GM18858 (cell line): ENCODE results near the gene RPL13.

ENCODE experiments used
- ATAC-seq: cut with Tn5 transposase; IDR thresholded peaks from one replicate; pipeline ENCODE4 v1.9.1; 2021; ENCODE audit not compliant: unreplicated experiment

RPL13 gene

DNA sequence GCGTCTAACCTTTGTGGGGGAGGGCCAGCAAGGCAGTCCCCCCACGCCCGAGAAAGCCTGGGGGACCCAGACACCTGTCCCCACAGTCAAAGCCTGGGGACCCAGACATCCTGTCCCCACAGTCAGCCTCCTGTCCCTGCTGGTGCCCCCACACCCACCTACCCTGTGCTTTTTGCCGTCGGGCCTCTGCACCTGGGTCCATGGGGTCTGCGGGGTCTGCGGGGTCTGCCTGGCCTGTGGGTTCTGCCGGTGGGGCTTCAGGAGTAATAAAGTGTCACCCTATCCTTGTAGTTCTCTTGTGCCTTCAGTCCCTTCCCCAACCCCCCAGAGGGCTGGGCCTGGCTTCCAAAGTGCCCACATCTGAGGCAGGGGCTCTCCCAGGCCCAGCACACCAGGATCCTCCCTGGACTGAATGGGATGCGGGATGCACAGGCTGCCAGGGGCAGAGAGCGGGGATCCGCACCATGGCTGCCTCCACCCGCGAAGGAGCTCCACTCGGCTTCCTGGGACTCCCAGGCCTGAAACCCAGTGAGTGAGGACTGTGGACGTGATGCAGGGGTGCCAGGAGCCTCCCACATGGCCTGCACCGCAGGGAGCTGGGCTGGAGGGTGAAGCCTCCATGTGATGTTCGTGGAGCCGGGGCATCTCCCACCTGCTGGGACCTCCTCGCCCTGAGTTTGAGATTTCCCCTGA lies 36.6 kb downstream of the RPL13 start:
- ATAC-seq: no peak

- ATAC-seq: no peak
Measured at GRCh38 chr16:89598199-89598598, 37.7 kb downstream of the RPL13 start.

GRCh38 chr16:89599451-89599858 lies 39.0 kb downstream of the RPL13 start:
- no peak for ATAC-seq

DNA sequence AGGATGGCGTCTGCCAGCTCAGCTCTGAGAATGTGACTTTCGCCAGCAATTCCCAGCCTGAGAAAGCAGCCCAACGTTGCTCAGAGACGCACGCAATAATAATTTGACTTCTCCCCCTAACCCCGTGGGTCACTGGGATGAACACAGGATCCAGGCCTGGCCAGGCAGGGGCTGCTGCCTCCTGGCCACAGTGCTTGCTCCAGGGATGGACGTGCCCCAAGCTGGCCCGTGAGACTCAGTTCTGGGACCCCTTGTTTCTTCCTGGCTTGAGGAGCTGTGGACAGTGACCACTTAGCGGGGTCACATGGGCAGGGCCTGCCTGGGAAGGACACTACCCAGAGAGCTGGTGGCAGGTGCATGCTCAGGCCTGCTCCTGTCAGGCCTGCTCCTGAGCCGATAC lies 39.4 kb downstream of the RPL13 start:
- no peak for ATAC-seq

DNA sequence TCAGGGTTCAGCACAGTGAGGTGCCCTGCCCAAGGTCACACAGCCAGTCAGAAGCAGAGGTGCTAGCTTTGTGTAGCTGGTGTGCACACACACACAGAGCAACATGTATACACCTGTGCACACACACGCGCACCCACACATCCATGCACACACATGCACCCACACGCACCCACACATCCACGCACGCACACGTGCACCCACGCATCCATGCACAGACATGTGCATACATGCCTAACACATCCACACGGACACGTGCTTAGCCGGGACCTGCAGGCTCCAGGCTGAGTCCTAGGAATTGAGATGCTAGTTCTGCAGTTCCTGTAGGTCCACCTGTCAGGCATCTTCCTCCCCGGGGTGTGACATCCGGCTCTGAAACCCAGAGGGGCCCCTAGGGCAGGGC lies 39.9 kb downstream of the RPL13 start:
- no peak for ATAC-seq

GRCh38 chr16:89600956-89601355 lies 40.5 kb downstream of the RPL13 start:
- no peak for ATAC-seq

- ATAC-seq: no peak
Measured at GRCh38 chr16:89601906-89602272, 41.4 kb downstream of the RPL13 start.

- no peak for ATAC-seq
Measured at GRCh38 chr16:89602273-89602951, 41.9 kb downstream of the RPL13 start.

DNA sequence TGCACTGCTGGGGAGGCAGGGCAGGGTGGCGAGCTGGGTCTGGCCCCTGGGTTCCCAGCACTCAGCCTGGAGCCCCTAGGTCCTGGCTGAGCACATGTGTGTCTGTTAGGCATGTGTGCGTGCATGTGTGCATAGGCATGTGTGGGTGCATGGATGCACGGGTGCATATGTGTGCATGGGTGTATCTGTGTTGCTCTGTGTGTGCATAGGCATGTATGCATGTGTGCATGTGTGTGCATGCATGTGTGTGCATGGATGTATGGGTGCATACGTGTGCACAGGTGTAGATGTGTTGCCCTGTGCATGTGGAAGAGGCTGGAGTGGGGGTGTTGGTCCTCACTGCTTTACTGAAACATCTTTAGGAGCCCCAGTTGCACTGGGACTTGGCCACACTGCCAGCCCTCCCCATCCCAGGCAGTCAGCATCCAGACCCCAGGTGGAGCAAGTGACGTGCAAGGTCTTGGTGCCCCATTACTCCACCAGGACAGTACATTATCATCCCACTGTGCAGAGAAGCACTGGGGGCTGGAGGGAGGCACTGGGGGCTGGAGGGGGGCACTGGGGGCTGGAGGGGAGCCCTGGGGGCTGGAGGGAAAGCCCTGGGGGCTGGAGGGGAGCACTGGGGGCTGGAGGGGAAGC lies 42.6 kb downstream of the RPL13 start:
- ATAC-seq: no peak

GRCh38 chr16:89604764-89605163 lies 44.3 kb downstream of the RPL13 start:
- ATAC-seq: no peak

DNA sequence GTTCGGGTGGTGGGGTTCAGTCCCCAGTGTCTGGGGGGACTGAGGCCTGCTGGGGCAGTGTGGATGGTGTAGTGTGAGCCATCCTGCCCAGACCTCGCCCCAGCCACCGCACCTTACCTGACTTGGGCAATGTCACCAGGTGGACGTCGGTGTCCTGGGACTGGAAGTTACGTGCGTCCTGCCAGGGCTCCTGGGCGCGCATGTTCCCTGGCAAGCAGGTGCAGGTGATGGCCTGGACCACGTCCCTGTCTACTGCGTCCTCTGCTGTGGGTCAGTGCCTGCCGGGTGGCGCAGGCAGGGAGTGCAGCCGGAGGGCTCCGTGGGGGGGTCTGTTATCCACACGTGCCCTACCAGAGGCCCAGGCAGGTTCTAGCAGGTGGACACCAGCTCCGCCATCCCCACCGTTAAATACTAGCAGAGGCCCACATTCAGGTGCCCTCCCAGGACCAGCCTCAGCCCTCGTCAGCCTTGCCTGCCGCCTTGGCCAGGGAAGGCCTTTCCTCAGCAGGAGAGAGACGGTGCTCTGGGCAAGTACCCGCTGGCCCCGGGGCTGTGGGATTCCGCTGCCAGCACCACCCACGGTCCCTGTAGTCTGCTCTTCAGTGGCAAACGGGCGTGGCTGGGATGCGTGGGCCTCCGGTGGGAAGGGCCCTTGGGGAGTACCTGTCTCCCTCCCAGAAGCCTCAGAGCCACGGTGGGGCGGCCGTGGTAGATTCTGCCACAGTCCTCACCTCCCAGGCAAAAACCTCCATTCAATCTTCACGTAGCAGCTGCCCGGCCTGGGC lies 44.9 kb downstream of the RPL13 start:
- ATAC-seq: no peak

- no peak for ATAC-seq
Measured at GRCh38 chr16:89606006-89606405, 45.5 kb downstream of the RPL13 start.

DNA sequence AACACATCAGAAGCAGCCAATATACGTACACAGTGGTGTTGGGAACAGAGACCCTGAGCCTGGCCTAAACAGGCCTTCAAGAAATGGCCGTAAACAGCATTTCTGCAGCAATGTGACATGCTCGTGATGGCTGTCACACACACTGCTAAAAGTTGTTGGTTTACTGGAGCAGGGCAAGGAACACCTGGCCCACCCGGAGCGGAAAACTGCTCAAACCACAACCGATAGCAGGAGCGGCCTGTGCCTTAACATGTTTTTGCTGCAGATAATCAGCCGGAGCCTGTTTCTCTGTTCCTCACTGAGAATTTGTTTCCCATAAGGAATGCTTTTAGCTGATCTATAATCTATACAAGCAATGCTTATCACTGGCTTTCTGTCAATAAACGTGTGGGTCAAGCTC lies 47.0 kb downstream of the RPL13 start:
- ATAC-seq: no peak

- no peak for ATAC-seq
Measured at GRCh38 chr16:89607937-89608740, 47.7 kb downstream of the RPL13 start.

GRCh38 chr16:89610108-89610453 lies 49.6 kb downstream of the RPL13 start:
- ATAC-seq: no peak

DNA sequence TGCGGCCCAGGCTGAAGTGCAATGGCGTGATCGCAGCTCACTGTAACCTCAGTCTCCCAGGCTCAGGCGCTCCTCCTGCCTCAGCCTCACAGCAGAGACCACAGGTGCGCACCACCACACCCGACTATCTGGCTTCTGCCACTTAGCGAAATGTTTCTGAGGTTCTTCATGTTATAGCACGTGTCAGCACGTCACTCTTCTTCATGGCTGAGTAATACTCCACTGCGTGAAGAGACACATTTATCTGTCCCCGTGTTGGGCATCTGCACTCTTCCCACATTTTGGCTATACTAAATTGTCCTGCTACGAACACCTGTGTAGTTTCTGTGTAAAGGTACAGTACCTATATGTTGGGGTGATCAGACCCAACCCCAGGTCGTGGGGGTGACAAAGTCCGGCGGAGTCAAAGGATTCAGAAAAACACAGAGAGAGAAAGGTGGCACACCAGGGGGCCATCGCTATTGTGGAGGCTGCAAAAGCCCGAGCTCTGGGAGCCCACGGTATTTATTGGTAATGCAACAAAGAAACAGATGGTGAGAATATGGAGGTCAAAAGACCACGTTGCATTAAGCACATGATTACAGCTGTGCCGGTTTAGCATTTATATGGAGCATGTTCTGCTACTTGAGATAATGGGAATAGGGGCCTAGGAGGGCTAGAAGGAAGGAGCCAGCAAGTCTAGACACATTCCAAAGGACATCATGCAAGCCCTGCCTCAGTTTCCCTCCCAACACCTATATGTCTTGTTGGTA lies 52.1 kb downstream of the RPL13 start:
- no peak for ATAC-seq

GRCh38 chr16:89613231-89613953 lies 52.9 kb downstream of the RPL13 start, which contains the start of gene DPEP1:
Gene DPEP1, plus strand, starts transcription at chr16:89613642. Its CDS starts 16,769 bp downstream, at chr16:89630411.
- ATAC-seq: no peak

- no peak for ATAC-seq
Measured at GRCh38 chr16:89613954-89614459, 53.5 kb downstream of the RPL13 start.
